ENCODE measurements around the gene CRELD2. TPM values are rescaled to one million over a fixed set of nuclear protein-coding genes. Genes with fewer than 3 reads are reported as not detected.

Gene CRELD2
- polyA plus RNA-seq, 1 donor (not counting 4 experiments of a cell fraction or from before 2014, with no cell fraction given) = 33.5 TPM

- H3K9ac ChIP-seq (ENCODE audit: control insufficient read depth, extremely low read depth, insufficient read depth, low read length) = no peak overlapping the region
- H3K27me3 ChIP-seq (ENCODE audit: control insufficient read depth, extremely low read depth, insufficient read depth, low read length) = no peaks in the 10 kb centered on the region
- no peaks in the 10 kb centered on the region for H3K4me1 ChIP-seq (ENCODE audit: control insufficient read depth, extremely low read depth, insufficient read depth, low read length)
- no peak overlapping the region for H3K4me2 ChIP-seq (ENCODE audit: control insufficient read depth, extremely low read depth, insufficient read depth, low read depth, low read length)
- H3K9me3 ChIP-seq (ENCODE audit: control insufficient read depth, low read depth, low read length) = no peaks in the 10 kb centered on the region
- H3K4me3 ChIP-seq (ENCODE audit: control insufficient read depth in 2 of 3, extremely low read depth in 1 of 3, insufficient read depth in 2 of 3, low read depth in 1 of 3, low read length in 3 of 3) = no peak overlapping the region
- no peak for FAIRE-seq
- dilution Hi-C loops (cut with MboI; ENCODE audit: extremely low pct_ligation_motif_present, low sequenced_read_pairs) = no loop called here
- H4K20me1 ChIP-seq (ENCODE audit: control insufficient read depth, extremely low read depth, insufficient read depth, low read length) = no peaks in the 10 kb centered on the region
- no peak for DNase-seq (ENCODE audit: low read depth, low spot score)
- no peak overlapping the region for H2AFZ ChIP-seq (ENCODE audit: control insufficient read depth, low read length)
- H3K79me2 ChIP-seq (ENCODE audit: control insufficient read depth, insufficient read depth, low read length) = peaks cover 3% of the 10 kb centered on the region
- no peak overlapping the region for H3K27ac ChIP-seq (ENCODE audit: control insufficient read depth, insufficient read depth, low read length)
- H3K9me1 ChIP-seq (ENCODE audit: control insufficient read depth, extremely low read depth, insufficient read depth, low read length) = no peaks in the 10 kb centered on the region
- peaks cover 5 to 13% of the 10 kb centered on the region in 2 experiments for H3K36me3 ChIP-seq (ENCODE audit: control insufficient read depth in 2 of 2, extremely low read depth in 1 of 2, insufficient read depth in 2 of 2, low read length in 2 of 2)
- no peak for TF ChIP-seq EZH2 (IDR thresholded peaks at IDR 0.05; ENCODE audit: low read length)
- TF ChIP-seq, protein P1, sequence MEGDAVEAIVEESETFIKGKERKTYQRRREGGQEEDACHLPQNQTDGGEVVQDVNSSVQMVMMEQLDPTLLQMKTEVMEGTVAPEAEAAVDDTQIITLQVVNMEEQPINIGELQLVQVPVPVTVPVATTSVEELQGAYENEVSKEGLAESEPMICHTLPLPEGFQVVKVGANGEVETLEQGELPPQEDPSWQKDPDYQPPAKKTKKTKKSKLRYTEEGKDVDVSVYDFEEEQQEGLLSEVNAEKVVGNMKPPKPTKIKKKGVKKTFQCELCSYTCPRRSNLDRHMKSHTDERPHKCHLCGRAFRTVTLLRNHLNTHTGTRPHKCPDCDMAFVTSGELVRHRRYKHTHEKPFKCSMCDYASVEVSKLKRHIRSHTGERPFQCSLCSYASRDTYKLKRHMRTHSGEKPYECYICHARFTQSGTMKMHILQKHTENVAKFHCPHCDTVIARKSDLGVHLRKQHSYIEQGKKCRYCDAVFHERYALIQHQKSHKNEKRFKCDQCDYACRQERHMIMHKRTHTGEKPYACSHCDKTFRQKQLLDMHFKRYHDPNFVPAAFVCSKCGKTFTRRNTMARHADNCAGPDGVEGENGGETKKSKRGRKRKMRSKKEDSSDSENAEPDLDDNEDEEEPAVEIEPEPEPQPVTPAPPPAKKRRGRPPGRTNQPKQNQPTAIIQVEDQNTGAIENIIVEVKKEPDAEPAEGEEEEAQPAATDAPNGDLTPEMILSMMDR (optimal IDR thresholded peaks at IDR 0.05 in 1 of 3, IDR thresholded peaks at IDR 0.05 in 1 of 3, conservative IDR thresholded peaks at IDR 0.05 in 1 of 3; ENCODE audit: extremely low read depth in 1 of 3, insufficient read depth in 2 of 3, low read length in 3 of 3) = no peak
Measured at GRCh38 chr22:49909476-49910205, 8.8 kb upstream of the CRELD2 start.

DNA sequence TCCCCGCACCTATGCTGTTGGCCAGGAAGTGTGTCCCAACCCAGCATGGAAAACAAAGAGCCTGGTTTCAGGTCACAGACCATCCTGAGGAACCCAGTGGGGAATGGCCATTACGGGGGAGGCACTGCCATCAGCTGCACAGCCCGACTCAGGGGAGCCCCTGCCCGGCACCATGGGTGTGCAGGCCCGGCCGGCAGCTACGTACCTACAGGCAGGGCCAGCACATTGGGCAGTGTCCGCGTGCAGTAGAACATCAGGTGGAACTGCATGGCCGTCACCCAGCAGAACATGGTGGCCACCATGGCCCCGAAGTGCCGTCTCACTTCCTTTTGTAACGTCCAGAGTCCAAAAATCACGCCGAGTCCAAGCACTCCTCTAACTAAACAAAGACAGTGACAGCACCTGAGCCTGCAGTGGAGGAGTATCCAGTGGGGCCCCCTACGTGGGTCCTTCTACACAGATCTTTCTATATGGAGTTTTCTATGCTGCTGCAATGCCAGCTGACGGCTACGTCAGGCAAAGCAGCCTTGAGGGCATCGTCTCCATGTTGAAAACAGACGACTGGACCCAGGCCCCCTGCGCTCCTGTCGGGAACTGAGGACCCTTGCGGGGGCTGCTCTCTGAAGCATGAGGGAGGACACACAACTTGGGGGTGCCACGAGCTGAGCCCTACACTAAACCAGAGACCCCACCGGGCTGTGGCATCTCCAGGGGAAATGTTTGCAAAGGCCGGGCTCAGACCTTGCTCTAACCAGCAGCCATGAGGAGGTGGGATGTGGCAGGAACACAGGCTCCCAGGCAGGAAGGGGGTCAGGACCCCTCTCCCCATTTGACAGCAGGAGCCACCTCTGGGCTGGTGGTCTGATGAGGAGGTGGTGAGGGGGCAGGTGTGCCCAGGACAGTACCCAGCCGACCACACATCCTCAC is 7.9 kb upstream of the CRELD2 start:
- TF ChIP-seq EZH2 (IDR thresholded peaks at IDR 0.05; ENCODE audit: low read length) = no peak
- TF ChIP-seq, protein P1 (optimal IDR thresholded peaks at IDR 0.05 in 1 of 3, IDR thresholded peaks at IDR 0.05 in 1 of 3, conservative IDR thresholded peaks at IDR 0.05 in 1 of 3; ENCODE audit: extremely low read depth in 1 of 3, insufficient read depth in 2 of 3, low read length in 3 of 3) = no peak
- no peaks in the 10 kb centered on the region for H3K9me3 ChIP-seq (ENCODE audit: control insufficient read depth, low read depth, low read length)
- no peak overlapping the region for H3K9ac ChIP-seq (ENCODE audit: control insufficient read depth, extremely low read depth, insufficient read depth, low read length)
- H4K20me1 ChIP-seq (ENCODE audit: control insufficient read depth, extremely low read depth, insufficient read depth, low read length) = no peaks in the 10 kb centered on the region
- H3K27ac ChIP-seq (ENCODE audit: control insufficient read depth, insufficient read depth, low read length) = no peak overlapping the region
- DNase-seq (ENCODE audit: low read depth, low spot score) (no peak), FAIRE-seq (no peak)
- H3K4me3 ChIP-seq (ENCODE audit: control insufficient read depth in 2 of 3, extremely low read depth in 1 of 3, insufficient read depth in 2 of 3, low read depth in 1 of 3, low read length in 3 of 3) = no peak overlapping the region
- dilution Hi-C loops (cut with MboI; ENCODE audit: extremely low pct_ligation_motif_present, low sequenced_read_pairs) = no loop called here
- no peaks in the 10 kb centered on the region for H3K27me3 ChIP-seq (ENCODE audit: control insufficient read depth, extremely low read depth, insufficient read depth, low read length)
- H3K9me1 ChIP-seq (ENCODE audit: control insufficient read depth, extremely low read depth, insufficient read depth, low read length) = no peaks in the 10 kb centered on the region
- no peak overlapping the region for H3K4me2 ChIP-seq (ENCODE audit: control insufficient read depth, extremely low read depth, insufficient read depth, low read depth, low read length)
- no peaks in the 10 kb centered on the region for H3K4me1 ChIP-seq (ENCODE audit: control insufficient read depth, extremely low read depth, insufficient read depth, low read length)
- H3K36me3 ChIP-seq (ENCODE audit: control insufficient read depth in 2 of 2, extremely low read depth in 1 of 2, insufficient read depth in 2 of 2, low read length in 2 of 2) = peaks cover 5 to 13% of the 10 kb centered on the region in 2 experiments
- peaks cover 3% of the 10 kb centered on the region for H3K79me2 ChIP-seq (ENCODE audit: control insufficient read depth, insufficient read depth, low read length)
- no peak overlapping the region for H2AFZ ChIP-seq (ENCODE audit: control insufficient read depth, low read length)
